Medulla oblongata (tissue), 1 donor: ENCODE measurements around the gene NAGA.

ENCODE experiments used
- DNase-seq: peaks from one replicate; pipeline ENCODE4 v3.0.0-alpha.2; 2015; ENCODE audit errors: extremely low spot score

Gene NAGA

GRCh38 chr22:42050641-42051180 lies 19.9 kb downstream of the NAGA start:
- no peak for DNase-seq

- no peak for DNase-seq
Measured at GRCh38 chr22:42041784-42042183, 28.8 kb downstream of the NAGA start.

- DNase-seq: no peak
Measured at GRCh38 chr22:42039271-42039670, 31.3 kb downstream of the NAGA start.

- no peak for DNase-seq
Measured at GRCh38 chr22:42035256-42035655, 35.4 kb downstream of the NAGA start.

GRCh38 chr22:42033263-42034181 lies 37.1 kb downstream of the NAGA start:
- no peak for DNase-seq

GRCh38 chr22:42026705-42027104 lies 43.9 kb downstream of the NAGA start:
- no peak for DNase-seq

- no peak for DNase-seq
Measured at GRCh38 chr22:42025421-42025820, 45.2 kb downstream of the NAGA start.

- DNase-seq: no peak
Measured at GRCh38 chr22:42022162-42022847, 48.3 kb downstream of the NAGA start.

GRCh38 chr22:42021571-42021970 lies 49.0 kb downstream of the NAGA start:
- DNase-seq: no peak

- no peak for DNase-seq
Measured at GRCh38 chr22:42018224-42018623, 52.4 kb downstream of the NAGA start.

GRCh38 chr22:42016111-42016510 lies 54.5 kb downstream of the NAGA start:
- no peak for DNase-seq

- DNase-seq: no peak
Measured at GRCh38 chr22:42013385-42013784, 57.2 kb downstream of the NAGA start.

GRCh38 chr22:42010778-42011177 lies 59.8 kb downstream of the NAGA start:
- no peak for DNase-seq
